Measurements from ENCODE around the gene DMD. TPM values are rescaled to one million over a fixed set of nuclear protein-coding genes. Genes with fewer than 3 reads are reported as not detected.

The DMD gene
- total and polyA plus RNA-seq, 7 donors, result 2.5 to 260 (median 183) TPM

DNA sequence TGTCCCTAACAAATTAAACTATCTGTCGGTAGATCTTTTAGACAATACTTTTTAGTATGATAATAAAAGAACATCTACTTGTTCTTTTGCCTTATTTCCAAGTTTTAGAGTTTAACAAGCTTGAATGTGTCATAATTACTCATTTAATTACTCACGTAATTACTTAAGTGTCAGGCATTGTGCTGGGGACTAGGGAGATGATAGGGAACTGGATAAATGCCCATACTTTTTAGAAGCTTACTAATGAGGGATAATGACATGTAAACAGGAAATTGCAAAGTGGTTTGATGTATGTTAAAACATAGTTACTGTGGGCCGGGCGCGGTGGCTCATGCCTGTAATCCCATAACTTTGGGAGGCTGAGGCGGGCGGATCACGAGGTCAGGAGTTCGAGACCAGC is 158.3 kb downstream of the DMD start:
- no peak for TF ChIP-seq POLR2AphosphoS5 (IDR thresholded peaks at IDR 0.05)
- TF ChIP-seq EP300 (IDR thresholded peaks at IDR 0.05), result no peak
- no peak for TF ChIP-seq POLR2A (IDR thresholded peaks at IDR 0.05)
- TF ChIP-seq CTCF (IDR thresholded peaks at IDR 0.05), result no peak
- Histone ChIP-seq H3K36me3 (no peaks in the 10 kb centered on the region), H3K27ac (no peak overlapping the region), H3K4me3 (no peak overlapping the region), H3K27me3 (no peaks in the 10 kb centered on the region), H3K4me1 (no peaks in the 10 kb centered on the region), H3K9me3 (no peaks in the 10 kb centered on the region)
- intact Hi-C loops (cut with DNase I), result no loop called here
- DNase-seq, result no peak
- 80 to 86% methylated on average over 9 of the region's 9 CpGs for WGBS, 2 donors

DNA sequence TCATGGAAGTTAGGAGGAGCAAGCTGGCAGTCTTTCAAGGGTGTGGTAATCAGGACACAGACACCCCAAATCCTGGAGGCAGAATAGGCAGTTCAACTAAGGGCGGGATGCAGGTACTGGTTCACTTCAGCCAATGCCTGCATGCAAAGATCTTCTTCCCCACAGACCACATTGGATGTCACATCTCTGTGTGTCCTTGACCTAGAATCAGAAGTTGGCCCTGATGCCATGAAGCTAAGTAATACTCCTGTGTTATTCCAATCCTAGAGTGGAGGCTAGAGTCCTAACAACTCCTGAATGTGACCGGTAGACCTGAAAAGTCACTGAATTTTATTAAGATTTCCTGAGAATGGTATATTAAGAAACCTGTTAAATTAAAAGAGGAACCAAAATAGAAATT is 165.5 kb downstream of the DMD start:
- Histone ChIP-seq H3K9me3 (no peaks in the 10 kb centered on the region), H3K4me3 (no peak overlapping the region), H3K4me1 (peaks cover 0 to 6% (median 0%) of the 10 kb centered on the region in 4 donors), H3K36me3 (no peaks in the 10 kb centered on the region), H3K27ac (peak overlapping the region in 1 of 4 donors; percentile 27), H3K27me3 (no peaks in the 10 kb centered on the region)
- intact Hi-C loops (cut with DNase I), result no loop called here
- no peak for DNase-seq
- WGBS, 2 donors, result 88 to 93% methylated on average over 2 of the region's 2 CpGs
- TF ChIP-seq CTCF (IDR thresholded peaks at IDR 0.05) (no peak), POLR2AphosphoS5 (IDR thresholded peaks at IDR 0.05) (no peak), EP300 (IDR thresholded peaks at IDR 0.05) (no peak), POLR2A (IDR thresholded peaks at IDR 0.05) (no peak)

GRCh38 chrX:33045245-33045644 is 166.1 kb downstream of the DMD start:
- Histone ChIP-seq H3K4me1 (peaks cover 0 to 6% (median 0%) of the 10 kb centered on the region in 4 donors), H3K27ac (peak overlapping the region in 1 of 4 donors; percentile 27), H3K9me3 (no peaks in the 10 kb centered on the region), H3K27me3 (no peaks in the 10 kb centered on the region), H3K4me3 (no peak overlapping the region), H3K36me3 (no peaks in the 10 kb centered on the region)
- no peak for DNase-seq
- intact Hi-C loops (cut with DNase I), result no loop called here
- 46 to 68% methylated on average over 3 of the region's 3 CpGs for WGBS, 2 donors
- TF ChIP-seq POLR2AphosphoS5 (IDR thresholded peaks at IDR 0.05) (no peak), CTCF (IDR thresholded peaks at IDR 0.05) (no peak), POLR2A (IDR thresholded peaks at IDR 0.05) (no peak), EP300 (IDR thresholded peaks at IDR 0.05) (no peak)

DNA sequence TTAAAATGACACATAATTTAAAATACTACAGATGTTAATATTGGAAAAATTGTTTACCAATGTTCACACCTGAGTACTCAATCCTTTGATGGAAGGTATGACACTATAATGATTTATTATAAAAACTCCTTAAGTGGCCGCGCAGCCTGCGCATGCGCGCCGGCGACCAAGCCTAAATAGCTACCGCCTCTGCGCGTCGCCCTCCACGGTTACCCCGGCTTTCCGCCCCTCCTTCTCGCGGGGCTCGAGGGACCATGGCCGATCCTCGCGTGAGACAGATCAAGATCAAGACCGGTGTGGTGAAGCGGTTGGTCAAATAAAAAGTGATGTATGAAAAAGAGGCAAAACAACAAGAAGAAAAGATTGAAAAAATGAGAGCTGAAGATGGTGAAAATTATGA is 170.2 kb downstream of the DMD start:
- intact Hi-C loops (cut with DNase I), result no loop called here
- no peak overlapping the region for H3K27ac ChIP-seq
- H3K9me3 ChIP-seq, result no peaks in the 10 kb centered on the region
- WGBS, 2 donors, result 97% methylated on average over 22 of the region's 22 CpGs
- no peak for DNase-seq
- no peak overlapping the region for H3K4me3 ChIP-seq
- TF ChIP-seq POLR2AphosphoS5 (IDR thresholded peaks at IDR 0.05), result no peak
- TF ChIP-seq CTCF (IDR thresholded peaks at IDR 0.05), result no peak
- TF ChIP-seq EP300 (IDR thresholded peaks at IDR 0.05), result no peak
- no peak for TF ChIP-seq POLR2A (IDR thresholded peaks at IDR 0.05)
- H3K36me3 ChIP-seq, result no peaks in the 10 kb centered on the region
- no peaks in the 10 kb centered on the region for H3K27me3 ChIP-seq
- peaks cover 0 to 18% (median 0%) of the 10 kb centered on the region in 4 donors for H3K4me1 ChIP-seq

GRCh38 chrX:33032700-33033099 is 178.6 kb downstream of the DMD start:
- 67 to 83% methylated on average over 3 of the region's 3 CpGs for WGBS, 2 donors
- Histone ChIP-seq H3K9me3 (no peaks in the 10 kb centered on the region), H3K4me1 (peaks cover 0 to 14% (median 3%) of the 10 kb centered on the region in 4 donors), H3K27ac (peak overlapping the region; percentile 67 to 79 (median 72)), H3K27me3 (no peaks in the 10 kb centered on the region), H3K36me3 (no peaks in the 10 kb centered on the region), H3K4me3 (peak overlapping the region in 1 of 4 donors; percentile 5)
- intact Hi-C loops (cut with DNase I), result loop anchor here (5.0 kb wide), 1 partner anchor 180 kb away; the partner anchor contains the start of gene DMD
- TF ChIP-seq POLR2AphosphoS5 (IDR thresholded peaks at IDR 0.05), result peak in 3 of 4 donors; percentile 35 to 47 (median 37)
- TF ChIP-seq POLR2A (IDR thresholded peaks at IDR 0.05), result no peak
- no peak for TF ChIP-seq CTCF (IDR thresholded peaks at IDR 0.05)
- TF ChIP-seq EP300 (IDR thresholded peaks at IDR 0.05), result peak in 2 of 4 donors; percentile 12 to 16
- no peak for DNase-seq

Data from sigmoid colon (tissue), 7 donors.